Colonic mucosa (tissue), 4 donors: ENCODE measurements around the gene ELK1. TPM values are rescaled to one million over a fixed set of nuclear protein-coding genes. Genes with fewer than 3 reads are reported as not detected.

Experiments used
- DNase-seq: peaks from one replicate; pipeline ENCODE4 v3.0.0-alpha.2; 2020
- H3K27ac ChIP-seq: fragments of 200-600 bp; one replicate; pipeline ENCODE4 v1.8.0; 2021
- H3K27me3 ChIP-seq: fragments of 200-600 bp; one replicate; pipeline ENCODE4 v1.8.0; 2021
- H3K36me3 ChIP-seq: fragments of 200-600 bp; one replicate; pipeline ENCODE4 v1.8.0; 2021
- H3K4me1 ChIP-seq: fragments of 200-600 bp; one replicate; pipeline ENCODE4 v1.8.0; 2021; ENCODE audit warnings: mild to moderate bottlenecking
- H3K4me3 ChIP-seq: fragments of 200-600 bp; one replicate; pipeline ENCODE4 v1.8.0; 2021
- H3K9ac ChIP-seq, 2 donors: one replicate each; pipeline ENCODE4 v1.7.0; 2013; ENCODE audit warnings: control low read depth in 2 of 2, low read depth in 2 of 2, low read length in 2 of 2
- H3K9me3 ChIP-seq: fragments of 200-600 bp; one replicate; pipeline ENCODE4 v1.8.0; 2021
- CTCF ChIP-seq: fragments of 200-600 bp; IDR thresholded peaks from one replicate; pipeline ENCODE4 v1.8.0; 2022; ENCODE audit warnings: antibody characterized with exemption, mild to moderate bottlenecking
- intact Hi-C: fragments of 100-400 bp; cut with DNase I; formaldehyde crosslinking; loops from one replicate; pipeline ENCODE4 v1.14.1; 2022
- total RNA-seq, 2 donors: library from RNA; stranded (reverse); fragmentation: NEBNext Ultra II Directional in 1 of 2; extraction: Animal tissue kit (Norgen Biotek cat#: 25700) in 1 of 2; gene quantifications; one replicate each; pipeline ENCODE4 v1.2.1, GENCODE V29; 2021
- donor health status: healthy.
- donor health status: DM: no; HTN: no; CAD: no.
- donor health status: DM: no; HTN: no; CAD: no.

ELK1 gene
- total RNA-seq, 2 donors from 2014 or later, result 26.7 to 31.0 TPM

GRCh38 chrX:47611926-47612325 lies 38.4 kb downstream of the ELK1 start:
- Histone ChIP-seq H3K9ac (no peak overlapping the region), H3K36me3 (no peaks in the 10 kb centered on the region), H3K27me3 (no peaks in the 10 kb centered on the region), H3K4me3 (no peak overlapping the region), H3K27ac (no peak overlapping the region), H3K9me3 (no peaks in the 10 kb centered on the region), H3K4me1 (no peaks in the 10 kb centered on the region)
- no peak for DNase-seq
- no peak for TF ChIP-seq CTCF
- intact Hi-C loops, result no loop called here

DNA sequence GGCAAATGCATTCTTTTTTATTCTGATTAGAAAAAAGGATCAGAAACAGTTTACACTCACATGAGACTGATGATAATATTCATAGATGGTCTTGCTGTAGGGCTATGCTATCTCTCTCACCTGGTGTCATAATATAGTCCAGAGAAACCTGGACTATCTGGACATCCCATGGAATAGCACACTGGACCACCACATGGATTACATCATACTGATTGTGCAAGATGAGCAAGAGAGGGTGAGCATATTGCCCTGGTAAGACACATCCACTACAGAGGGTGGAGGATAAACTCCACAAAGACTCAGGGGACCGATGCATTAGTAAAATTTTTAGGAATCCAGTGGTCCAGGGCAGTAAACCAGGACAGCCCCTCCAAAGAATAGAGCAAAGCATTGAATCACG lies 38.9 kb downstream of the ELK1 start:
- Histone ChIP-seq H3K4me3 (no peak overlapping the region), H3K27ac (no peak overlapping the region), H3K9ac (no peak overlapping the region), H3K9me3 (no peaks in the 10 kb centered on the region), H3K27me3 (no peaks in the 10 kb centered on the region), H3K4me1 (no peaks in the 10 kb centered on the region), H3K36me3 (no peaks in the 10 kb centered on the region)
- intact Hi-C loops, result no loop called here
- no peak for DNase-seq
- no peak for TF ChIP-seq CTCF

DNA sequence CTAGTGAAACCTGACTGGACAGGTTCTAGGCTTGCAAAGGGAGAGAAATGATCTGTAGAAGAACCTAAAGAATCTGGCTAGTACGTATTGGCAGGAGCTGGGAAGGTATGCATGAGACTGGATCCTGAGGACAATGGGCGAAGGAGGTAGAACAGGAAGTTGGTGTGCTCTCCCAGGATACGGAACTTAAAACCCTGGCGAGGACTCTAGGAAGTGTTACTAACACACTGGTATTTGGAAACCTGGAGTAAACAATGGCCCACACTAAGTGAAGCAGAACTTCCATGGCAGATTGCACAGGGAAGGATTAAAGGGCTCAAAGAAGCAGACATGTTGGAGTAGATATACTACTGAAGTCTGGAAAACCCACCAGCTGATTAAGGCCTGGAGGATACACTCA lies 39.9 kb downstream of the ELK1 start:
- H3K36me3 ChIP-seq, result no peaks in the 10 kb centered on the region
- DNase-seq, result no peak

DNA sequence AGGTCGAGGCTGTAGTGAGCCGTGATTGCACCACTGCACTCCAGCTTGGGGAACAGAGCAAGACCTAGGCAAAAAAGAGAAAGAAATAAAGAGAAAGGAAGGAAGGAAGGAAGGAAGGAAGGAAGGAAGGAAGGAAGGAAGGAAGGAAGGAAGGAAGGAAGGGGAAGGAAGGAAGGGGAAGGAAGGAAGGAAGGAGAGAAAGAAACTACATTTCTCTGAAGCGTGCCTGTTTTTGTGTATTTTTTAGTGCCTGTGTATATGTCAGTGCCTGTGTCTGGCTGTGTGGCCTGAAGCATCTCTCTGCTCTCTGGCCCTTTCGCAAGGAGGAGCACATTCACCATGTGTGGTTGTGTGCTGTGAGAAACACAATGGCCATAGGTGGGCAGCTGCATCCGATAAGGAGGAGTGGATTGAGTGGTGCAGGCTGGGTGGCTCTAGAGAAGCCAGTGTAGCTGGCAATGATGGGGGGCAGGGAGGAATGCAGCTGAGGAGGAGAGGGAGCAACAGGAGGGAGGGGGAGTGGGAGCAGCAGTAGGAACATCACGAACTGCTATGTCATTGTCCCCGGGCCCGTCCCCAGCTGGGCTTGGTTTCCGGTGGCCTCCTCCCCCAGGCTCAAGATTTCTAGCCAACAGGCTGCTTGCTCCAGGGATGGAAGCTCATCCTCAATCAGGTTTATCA lies 42.1 kb downstream of the ELK1 start:
- no peaks in the 10 kb centered on the region for H3K9me3 ChIP-seq
- H3K27me3 ChIP-seq, result no peaks in the 10 kb centered on the region
- no peaks in the 10 kb centered on the region for H3K4me1 ChIP-seq
- no peak overlapping the region for H3K4me3 ChIP-seq
- intact Hi-C loops, result no loop called here
- no peak for DNase-seq
- H3K36me3 ChIP-seq, result no peaks in the 10 kb centered on the region
- no peak overlapping the region for H3K9ac ChIP-seq
- TF ChIP-seq CTCF, result no peak
- no peak overlapping the region for H3K27ac ChIP-seq

More for the DNA sequence above, 39.9 kb downstream of the ELK1 start:
- H3K9me3 ChIP-seq, result no peaks in the 10 kb centered on the region
- no peak overlapping the region for H3K4me3 ChIP-seq
- H3K9ac ChIP-seq, result no peak overlapping the region
- H3K27me3 ChIP-seq, result no peaks in the 10 kb centered on the region
- intact Hi-C loops, result no loop called here
- H3K27ac ChIP-seq, result no peak overlapping the region
- no peak for TF ChIP-seq CTCF
- H3K4me1 ChIP-seq, result no peaks in the 10 kb centered on the region

DNA sequence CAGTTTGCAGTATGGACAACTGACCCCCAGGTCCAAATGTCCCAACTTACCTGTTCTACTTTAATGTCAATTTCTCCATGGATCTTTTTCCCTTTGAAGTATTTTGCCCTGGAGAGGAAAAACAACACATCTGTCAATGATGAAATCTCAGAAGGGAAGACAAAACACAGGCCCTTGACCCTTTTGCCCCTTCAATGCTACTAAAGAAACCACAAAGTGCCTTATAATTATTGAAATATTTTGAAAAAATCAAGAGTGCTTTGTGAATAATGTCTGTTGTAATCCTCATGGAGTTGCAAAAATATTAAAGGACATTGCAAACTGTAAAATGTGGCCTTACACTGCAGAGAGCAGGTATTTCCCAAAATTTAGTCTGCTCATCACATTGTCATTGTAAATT lies 43.3 kb downstream of the ELK1 start:
- intact Hi-C loops, result no loop called here
- TF ChIP-seq CTCF, result no peak
- no peaks in the 10 kb centered on the region for H3K36me3 ChIP-seq
- H3K4me3 ChIP-seq, result no peak overlapping the region
- no peak overlapping the region for H3K27ac ChIP-seq
- no peaks in the 10 kb centered on the region for H3K27me3 ChIP-seq
- H3K9me3 ChIP-seq, result no peaks in the 10 kb centered on the region
- H3K9ac ChIP-seq, result no peak overlapping the region
- DNase-seq, result no peak
- no peaks in the 10 kb centered on the region for H3K4me1 ChIP-seq
